ENCODE measurements around the gene EHMT1. TPM values are rescaled to one million over a fixed set of nuclear protein-coding genes. Genes with fewer than 3 reads are reported as not detected.

EHMT1 gene
- total RNA-seq, 1 experiment from 2014 or later: 63.9 TPM

DNA sequence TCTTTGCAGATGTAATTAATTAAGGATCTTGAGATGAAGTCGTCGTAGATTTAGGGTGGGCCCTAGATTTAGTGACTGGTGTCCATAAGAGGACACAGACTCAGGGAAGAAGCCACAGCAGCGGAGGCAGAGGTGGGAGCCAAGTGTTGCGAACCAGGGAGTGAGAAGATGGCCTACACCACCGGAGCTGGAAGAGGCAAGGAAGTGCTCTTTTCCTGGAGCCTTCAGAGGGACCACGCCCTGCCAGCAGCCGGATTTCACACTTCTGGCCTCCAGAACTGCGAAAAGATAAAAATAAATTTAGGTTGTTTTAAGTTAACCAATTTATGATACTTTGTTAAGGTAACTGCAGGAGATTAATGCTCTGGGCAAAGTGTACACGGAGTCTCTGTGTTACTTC is 30.7 kb downstream of the EHMT1 start:
- Histone ChIP-seq H3K27ac (ENCODE audit: low read length) (no peak overlapping the region), H3K27me3 (ENCODE audit: control insufficient read depth, insufficient read depth, low read length) (no peaks in the 10 kb centered on the region), H3K36me3 (ENCODE audit: control insufficient read depth, insufficient read depth, low read length) (no peaks in the 10 kb centered on the region), H3K4me1 (ENCODE audit: control insufficient read depth, insufficient read depth, low read length) (no peaks in the 10 kb centered on the region), H3K9me3 (ENCODE audit: control insufficient read depth, insufficient read depth, low read depth, low read length) (no peaks in the 10 kb centered on the region), H3K4me3 (ENCODE audit: low read depth in 2 of 2, low read length in 2 of 2) (no peak overlapping the region)
- DNase-seq (ENCODE audit: low read depth, low spot score): no peak
- TF ChIP-seq, protein P1, sequence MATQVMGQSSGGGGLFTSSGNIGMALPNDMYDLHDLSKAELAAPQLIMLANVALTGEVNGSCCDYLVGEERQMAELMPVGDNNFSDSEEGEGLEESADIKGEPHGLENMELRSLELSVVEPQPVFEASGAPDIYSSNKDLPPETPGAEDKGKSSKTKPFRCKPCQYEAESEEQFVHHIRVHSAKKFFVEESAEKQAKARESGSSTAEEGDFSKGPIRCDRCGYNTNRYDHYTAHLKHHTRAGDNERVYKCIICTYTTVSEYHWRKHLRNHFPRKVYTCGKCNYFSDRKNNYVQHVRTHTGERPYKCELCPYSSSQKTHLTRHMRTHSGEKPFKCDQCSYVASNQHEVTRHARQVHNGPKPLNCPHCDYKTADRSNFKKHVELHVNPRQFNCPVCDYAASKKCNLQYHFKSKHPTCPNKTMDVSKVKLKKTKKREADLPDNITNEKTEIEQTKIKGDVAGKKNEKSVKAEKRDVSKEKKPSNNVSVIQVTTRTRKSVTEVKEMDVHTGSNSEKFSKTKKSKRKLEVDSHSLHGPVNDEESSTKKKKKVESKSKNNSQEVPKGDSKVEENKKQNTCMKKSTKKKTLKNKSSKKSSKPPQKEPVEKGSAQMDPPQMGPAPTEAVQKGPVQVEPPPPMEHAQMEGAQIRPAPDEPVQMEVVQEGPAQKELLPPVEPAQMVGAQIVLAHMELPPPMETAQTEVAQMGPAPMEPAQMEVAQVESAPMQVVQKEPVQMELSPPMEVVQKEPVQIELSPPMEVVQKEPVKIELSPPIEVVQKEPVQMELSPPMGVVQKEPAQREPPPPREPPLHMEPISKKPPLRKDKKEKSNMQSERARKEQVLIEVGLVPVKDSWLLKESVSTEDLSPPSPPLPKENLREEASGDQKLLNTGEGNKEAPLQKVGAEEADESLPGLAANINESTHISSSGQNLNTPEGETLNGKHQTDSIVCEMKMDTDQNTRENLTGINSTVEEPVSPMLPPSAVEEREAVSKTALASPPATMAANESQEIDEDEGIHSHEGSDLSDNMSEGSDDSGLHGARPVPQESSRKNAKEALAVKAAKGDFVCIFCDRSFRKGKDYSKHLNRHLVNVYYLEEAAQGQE (IDR thresholded peaks at IDR 0.05; ENCODE audit: insufficient read depth in 1 of 2, low read depth in 2 of 2, low read length in 1 of 2): no peak
- TF ChIP-seq, protein P2, sequence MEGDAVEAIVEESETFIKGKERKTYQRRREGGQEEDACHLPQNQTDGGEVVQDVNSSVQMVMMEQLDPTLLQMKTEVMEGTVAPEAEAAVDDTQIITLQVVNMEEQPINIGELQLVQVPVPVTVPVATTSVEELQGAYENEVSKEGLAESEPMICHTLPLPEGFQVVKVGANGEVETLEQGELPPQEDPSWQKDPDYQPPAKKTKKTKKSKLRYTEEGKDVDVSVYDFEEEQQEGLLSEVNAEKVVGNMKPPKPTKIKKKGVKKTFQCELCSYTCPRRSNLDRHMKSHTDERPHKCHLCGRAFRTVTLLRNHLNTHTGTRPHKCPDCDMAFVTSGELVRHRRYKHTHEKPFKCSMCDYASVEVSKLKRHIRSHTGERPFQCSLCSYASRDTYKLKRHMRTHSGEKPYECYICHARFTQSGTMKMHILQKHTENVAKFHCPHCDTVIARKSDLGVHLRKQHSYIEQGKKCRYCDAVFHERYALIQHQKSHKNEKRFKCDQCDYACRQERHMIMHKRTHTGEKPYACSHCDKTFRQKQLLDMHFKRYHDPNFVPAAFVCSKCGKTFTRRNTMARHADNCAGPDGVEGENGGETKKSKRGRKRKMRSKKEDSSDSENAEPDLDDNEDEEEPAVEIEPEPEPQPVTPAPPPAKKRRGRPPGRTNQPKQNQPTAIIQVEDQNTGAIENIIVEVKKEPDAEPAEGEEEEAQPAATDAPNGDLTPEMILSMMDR (IDR thresholded peaks at IDR 0.05): no peak
- TF ChIP-seq POLR2AphosphoS5 (IDR thresholded peaks at IDR 0.05; ENCODE audit: low read depth, low read length) (no peak), TCF7L2 (IDR thresholded peaks at IDR 0.05; ENCODE audit: low read depth, low read length) (no peak), SIN3A (IDR thresholded peaks at IDR 0.05; ENCODE audit: borderline replicate concordance, insufficient read depth, low read depth, low read length) (no peak)
- in situ Hi-C loops (cut with HindIII; ENCODE audit: low pct_unique_long_range_greater_than_20kb, low sequenced_read_pairs): no loop called here
- BruUV-seq (replicated peaks): TSS peak; percentile 31
- POLR2A ChIA-PET: no interaction called here
- CTCF ChIA-PET: no interaction called here
- no peak for ATAC-seq
- intact Hi-C loops (cut with micrococcal nuclease; ENCODE audit: unreplicated experiment): no loop called here

DNA sequence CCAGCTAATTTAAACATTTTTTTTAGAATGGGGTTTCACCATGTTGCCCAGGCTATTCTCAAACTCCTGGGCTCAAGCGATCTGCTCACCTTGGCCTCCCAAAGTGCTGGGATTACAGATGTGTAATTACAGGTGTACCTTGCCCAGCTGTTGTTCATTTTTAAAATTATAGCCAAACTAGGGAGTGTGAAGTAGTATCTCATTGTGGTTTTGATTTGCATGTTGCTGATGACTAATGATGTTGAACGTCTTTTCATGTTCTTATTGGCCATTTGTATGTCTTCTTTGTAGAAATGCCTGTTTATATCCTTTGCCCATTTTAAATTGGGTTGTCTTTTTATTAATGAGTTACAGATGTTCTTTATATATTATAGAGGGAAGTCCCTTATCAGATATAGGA is 31.5 kb downstream of the EHMT1 start:
- Histone ChIP-seq H3K4me3 (ENCODE audit: low read depth in 2 of 2, low read length in 2 of 2) (no peak overlapping the region), H3K27ac (ENCODE audit: low read length) (no peak overlapping the region), H3K4me1 (ENCODE audit: control insufficient read depth, insufficient read depth, low read length) (no peaks in the 10 kb centered on the region), H3K9me3 (ENCODE audit: control insufficient read depth, insufficient read depth, low read depth, low read length) (no peaks in the 10 kb centered on the region), H3K27me3 (ENCODE audit: control insufficient read depth, insufficient read depth, low read length) (no peaks in the 10 kb centered on the region), H3K36me3 (ENCODE audit: control insufficient read depth, insufficient read depth, low read length) (no peaks in the 10 kb centered on the region)
- DNase-seq (ENCODE audit: low read depth, low spot score): no peak
- no peak for ATAC-seq
- BruUV-seq (replicated peaks): no TSS peak
- ChIA-PET CTCF (no interaction called here), POLR2A (no interaction called here)
- in situ Hi-C loops (cut with HindIII; ENCODE audit: low pct_unique_long_range_greater_than_20kb, low sequenced_read_pairs) (no loop called here), intact Hi-C loops (cut with micrococcal nuclease; ENCODE audit: unreplicated experiment) (no loop called here)
- TF ChIP-seq TCF7L2 (IDR thresholded peaks at IDR 0.05; ENCODE audit: low read depth, low read length): no peak
- no peak for TF ChIP-seq SIN3A (IDR thresholded peaks at IDR 0.05; ENCODE audit: borderline replicate concordance, insufficient read depth, low read depth, low read length)
- no peak for TF ChIP-seq POLR2AphosphoS5 (IDR thresholded peaks at IDR 0.05; ENCODE audit: low read depth, low read length)
- TF ChIP-seq, protein P2 (IDR thresholded peaks at IDR 0.05): no peak
- TF ChIP-seq, protein P1 (IDR thresholded peaks at IDR 0.05; ENCODE audit: insufficient read depth in 1 of 2, low read depth in 2 of 2, low read length in 1 of 2): no peak

Data from Panc1 (cell line).